NCI-H82 treated with DMSO at 0.1 percent for 48 hours (cell line): ENCODE data around the gene CRAT.

Experiments used
- DNase-seq: peaks from one replicate; lab custom pipeline; 2025; ENCODE audit not compliant: unreplicated experiment; lab: John Stamatoyannopoulos, UW

The CRAT gene

GRCh38 chr9:129110740-129111527, at the start of gene CRAT, which contains the start of gene PTPA:
CRAT (minus strand) TSS chr9:129110793; CDS start chr9:129110509, 284 bp downstream.
PTPA (plus strand) TSS chr9:129111415; CDS start chr9:129111601, 186 bp downstream.
- peak; percentile 70 for DNase-seq

DNA sequence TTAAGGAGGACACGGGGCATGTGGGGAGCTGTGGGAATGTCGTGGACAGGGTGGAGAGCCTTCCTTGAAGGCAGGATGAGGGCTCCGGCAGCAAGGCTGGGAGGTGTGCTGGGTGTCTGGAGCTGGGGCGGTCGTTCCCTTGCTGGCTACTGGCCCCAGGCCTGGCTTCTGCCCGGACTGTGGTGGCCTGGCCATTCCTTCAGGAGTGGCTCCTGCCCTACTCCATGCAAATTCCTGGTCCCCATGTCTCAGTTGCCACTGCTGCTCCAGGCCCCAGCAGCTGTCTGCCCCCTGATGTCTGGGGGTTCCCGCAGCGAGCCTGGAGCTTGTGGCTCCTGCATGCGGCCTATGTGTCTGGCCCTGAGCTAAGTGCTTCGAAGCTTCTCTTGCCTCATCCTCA, 45.6 kb upstream of the CRAT start:
- DNase-seq: no peak

DNA sequence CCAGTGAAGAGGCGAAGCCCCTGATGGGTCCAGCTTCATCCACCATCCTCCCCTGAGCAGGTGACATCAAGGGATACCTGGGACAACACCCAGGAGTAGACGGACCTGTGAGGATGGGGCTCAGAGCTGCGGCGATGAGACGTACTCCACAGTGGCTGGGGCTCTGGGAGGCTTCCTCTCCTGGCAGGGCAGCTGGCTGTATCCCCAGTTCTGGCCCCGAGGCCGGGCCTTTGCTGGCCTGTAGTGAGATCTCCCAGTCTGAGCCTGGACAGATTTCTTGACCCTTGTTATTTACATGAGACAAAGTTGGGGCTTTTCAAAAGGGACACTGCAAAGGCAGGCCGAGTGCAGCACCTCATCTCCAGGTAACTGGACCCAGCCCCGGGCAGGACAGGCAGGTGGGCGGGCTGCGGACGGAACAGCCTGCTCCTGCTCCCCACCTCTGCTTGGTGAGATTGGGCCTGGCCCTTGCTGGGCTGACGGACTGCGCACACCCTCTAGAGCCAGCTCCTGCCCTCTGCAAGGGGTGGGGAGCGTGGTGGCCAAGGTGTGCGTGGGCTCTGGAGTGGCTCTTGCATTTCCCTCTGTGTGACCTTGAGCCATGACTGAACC, 44.4 kb upstream of the CRAT start:
- DNase-seq: no peak

GRCh38 chr9:129151469-129151868, 40.9 kb upstream of the CRAT start:
- DNase-seq: no peak

DNA sequence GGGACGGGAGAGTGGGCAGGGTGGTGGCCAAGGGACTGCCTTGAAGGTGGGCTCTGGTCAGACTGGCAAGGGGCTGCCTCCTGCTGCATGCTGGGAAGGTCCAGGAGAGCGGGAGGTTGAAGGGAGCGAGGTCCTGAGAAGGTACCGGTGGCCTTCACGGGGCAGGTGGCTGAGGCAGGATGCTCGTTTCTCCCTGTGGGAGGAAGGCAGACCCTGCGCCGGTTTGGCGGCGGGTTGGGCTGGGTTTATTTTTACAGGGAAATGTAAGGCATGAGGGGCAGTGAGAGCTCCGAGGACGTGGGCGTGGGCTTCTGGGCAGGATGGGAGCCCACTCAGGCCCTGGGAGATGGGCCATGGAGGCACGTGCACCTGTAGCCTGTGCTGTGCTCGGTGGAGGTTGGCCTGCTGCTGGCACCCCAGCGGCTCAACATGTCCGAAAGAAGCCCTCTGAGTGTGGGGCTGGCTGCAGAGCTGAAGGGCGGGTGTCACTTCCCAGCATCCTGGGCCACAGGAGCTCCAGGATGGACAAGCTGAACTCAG, 40.1 kb upstream of the CRAT start:
- no peak for DNase-seq

DNA sequence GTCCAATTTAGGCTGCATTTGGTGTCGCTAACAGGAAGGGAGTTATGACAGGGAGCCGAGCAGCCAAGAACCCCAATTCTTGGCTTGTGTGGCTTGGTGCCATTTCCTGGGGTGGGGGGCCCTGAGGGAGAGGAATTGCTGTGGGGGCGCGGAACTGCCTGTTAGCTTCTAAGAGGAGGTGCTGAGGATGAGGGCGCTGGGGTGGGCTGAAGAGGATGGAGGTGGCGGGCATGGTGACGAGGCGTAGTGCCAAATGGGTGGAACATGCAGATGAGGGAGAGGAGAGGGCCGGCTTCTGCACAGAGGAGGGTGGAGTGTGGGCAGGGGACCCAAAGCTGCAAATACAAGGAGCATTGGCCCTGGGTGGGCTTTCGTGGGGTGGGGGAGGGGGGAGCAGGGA, 39.5 kb upstream of the CRAT start:
- no peak for DNase-seq

DNA sequence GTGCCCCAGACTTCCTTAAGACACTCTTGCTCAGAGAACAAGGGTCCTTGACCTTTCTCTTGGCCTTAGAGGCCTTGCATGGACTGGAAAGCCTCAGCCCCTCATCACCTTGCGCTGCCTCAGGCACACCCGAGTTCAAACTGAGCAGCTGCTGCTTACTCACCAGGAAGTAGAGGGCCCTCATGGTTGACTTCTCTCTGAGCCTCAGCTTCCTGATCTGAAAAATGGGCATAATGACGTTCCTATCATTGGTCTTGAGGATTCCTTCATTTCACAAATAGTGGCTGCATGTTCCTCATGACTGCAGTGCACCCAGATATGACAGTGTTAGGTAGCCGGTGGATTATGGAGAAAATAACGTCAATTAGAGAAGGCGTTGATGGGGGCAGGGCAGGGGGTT, 38.8 kb upstream of the CRAT start:
- DNase-seq: no peak

- DNase-seq: no peak
Measured at GRCh38 chr9:129148463-129149204, 38.0 kb upstream of the CRAT start.

- DNase-seq: no peak
Measured at GRCh38 chr9:129146441-129146941, 35.9 kb upstream of the CRAT start.

- no peak for DNase-seq
Measured at GRCh38 chr9:129145841-129146292, 35.3 kb upstream of the CRAT start.

GRCh38 chr9:129145316-129145715, 34.7 kb upstream of the CRAT start:
- no peak for DNase-seq

DNA sequence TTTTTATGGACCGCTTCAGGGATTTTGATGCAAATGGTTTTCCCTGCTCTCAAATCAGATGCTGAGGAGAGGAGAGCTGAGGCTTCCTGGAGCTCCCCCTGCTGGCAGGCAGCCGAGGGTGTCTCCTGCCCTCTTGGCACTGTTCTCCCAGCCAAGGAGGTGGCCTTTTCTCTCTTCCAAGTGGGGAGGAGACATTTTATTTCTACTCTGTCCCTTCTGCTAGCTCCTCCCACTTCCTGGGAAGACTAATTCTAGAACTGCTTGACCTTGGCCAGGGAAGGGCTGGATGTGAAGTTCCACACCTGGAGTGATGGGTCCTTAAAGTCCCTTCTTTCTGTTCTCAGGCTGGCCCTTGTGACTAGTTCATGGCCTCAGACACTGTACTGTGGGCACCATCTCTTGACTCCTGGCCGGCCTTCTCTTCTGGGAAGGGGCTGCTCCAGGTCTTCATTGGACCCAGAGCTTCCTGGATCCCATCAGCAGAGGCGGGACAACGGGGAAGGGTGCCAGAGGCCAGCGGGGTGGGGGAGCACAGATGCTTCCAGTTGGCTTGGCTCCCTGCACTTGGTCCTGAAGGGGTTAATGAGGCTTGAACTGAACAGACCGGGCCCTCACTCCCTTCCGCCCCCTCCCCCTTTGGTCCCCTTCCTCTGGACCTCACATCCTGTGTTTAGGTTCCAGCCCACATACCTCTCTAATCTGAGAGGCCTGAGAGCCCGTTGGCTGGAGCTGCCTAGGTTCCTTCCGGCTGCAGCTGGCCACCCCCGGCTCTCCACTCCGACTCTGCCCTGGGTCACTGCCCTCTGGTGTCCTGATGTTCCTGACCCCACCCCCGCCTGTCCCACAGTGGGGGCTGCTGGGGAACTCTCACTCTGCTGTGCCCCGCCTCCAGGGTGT, 32.7 kb upstream of the CRAT start:
- peak; percentile 37 for DNase-seq

DNA sequence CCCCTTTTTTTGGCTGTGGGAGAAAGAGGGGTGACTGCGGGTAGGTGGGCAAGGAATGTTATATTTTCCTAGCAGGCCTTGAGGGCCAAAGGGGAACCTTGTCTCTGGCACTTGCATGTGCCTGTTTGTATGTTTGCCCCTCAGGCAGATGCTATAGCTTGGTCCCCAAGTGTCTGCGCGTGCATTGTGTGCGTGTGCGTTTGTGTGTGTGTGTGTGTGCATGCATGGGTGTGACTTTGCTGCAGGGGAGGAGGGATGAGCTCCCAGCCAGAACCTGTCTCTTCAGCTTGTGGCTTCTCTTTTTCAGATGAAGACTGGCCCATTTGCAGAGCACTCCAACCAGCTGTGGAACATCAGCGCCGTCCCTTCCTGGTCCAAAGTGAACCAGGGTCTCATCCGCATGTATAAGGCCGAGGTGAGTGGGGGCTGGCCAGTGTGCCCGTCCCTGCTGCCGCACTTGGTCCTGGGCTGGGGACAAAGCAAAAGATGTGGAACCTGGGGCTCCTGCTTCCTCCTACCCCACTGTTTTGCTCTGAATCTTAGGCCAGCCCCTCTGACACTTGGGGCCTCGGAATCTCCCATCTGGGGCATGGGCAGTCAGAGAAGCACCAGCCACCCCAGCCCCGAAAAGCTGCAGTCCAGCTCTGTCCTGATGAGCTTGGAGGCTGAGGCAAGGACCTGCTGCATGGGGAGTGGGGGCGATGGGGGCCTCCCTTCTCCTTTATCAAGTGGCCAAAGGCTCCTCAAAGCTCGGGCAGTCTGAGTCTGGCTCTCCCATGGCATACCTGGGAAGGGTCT, 31.7 kb upstream of the CRAT start:
- no peak for DNase-seq

- no peak for DNase-seq
Measured at GRCh38 chr9:129141066-129142041, 30.8 kb upstream of the CRAT start.

- no peak for DNase-seq
Measured at GRCh38 chr9:129140397-129141065, 29.9 kb upstream of the CRAT start.

GRCh38 chr9:129139993-129140396, 29.4 kb upstream of the CRAT start:
- peak; percentile 68 for DNase-seq

DNA sequence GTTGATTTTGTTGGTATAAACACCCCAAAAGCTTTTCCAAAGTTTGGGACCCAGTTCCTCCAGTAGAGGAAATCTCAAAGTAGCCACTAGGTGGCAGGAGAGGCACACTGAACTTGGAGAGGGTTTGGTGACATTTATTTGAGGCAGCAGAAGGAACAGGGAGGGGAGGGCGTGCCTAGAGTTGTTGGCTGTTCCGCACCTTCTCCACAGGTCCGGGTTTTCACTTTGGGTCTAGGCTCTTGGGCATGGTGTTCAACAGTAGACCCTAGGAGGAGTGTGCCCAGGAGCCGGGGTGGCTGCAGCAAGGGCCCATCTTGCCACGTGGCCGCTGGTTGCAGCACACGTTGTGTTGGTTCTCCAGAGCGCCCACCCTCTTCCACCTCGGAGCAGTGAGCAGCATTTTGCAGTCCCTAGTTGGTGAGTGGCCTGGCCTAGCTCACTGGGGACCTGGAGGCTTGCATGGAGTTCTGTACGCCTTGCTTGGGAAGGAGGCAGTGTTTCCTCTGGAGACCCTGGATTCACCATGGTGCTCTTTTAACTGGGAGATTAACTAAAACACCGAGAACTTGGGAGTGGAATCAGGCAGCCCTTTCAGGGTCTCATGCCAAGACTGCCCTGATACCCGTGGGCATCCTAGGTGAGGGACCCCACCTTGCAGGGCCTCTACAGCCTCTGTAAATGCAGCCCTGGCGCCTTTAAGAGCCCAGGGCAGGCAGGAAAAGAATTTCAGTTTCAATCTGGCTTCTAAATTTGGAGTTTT, 28.8 kb upstream of the CRAT start:
- DNase-seq: peak; percentile 73
